Measurements from ENCODE around the gene PALS2.

Gene PALS2

GRCh38 chr7:24560772-24561171 is 12.5 kb upstream of the PALS2 start:
- no peak for DNase-seq (ENCODE audit: low spot score)
- H3K27me3 ChIP-seq (ENCODE audit: insufficient read depth, poor library complexity, severe bottlenecking) = no peaks in the 10 kb centered on the region
- TF ChIP-seq CTCF (IDR thresholded peaks at IDR 0.05; ENCODE audit: poor library complexity, severe bottlenecking) = no peak

GRCh38 chr7:24566274-24566673 is 7.0 kb upstream of the PALS2 start:
- Histone ChIP-seq H3K27me3 (ENCODE audit: insufficient read depth, poor library complexity, severe bottlenecking) (no peaks in the 10 kb centered on the region), H3K36me3 (ENCODE audit: low read depth) (no peaks in the 10 kb centered on the region)
- ATAC-seq (ENCODE audit: low read depth) = no peak

More at GRCh38 chr7:24560772-24561171, 12.5 kb upstream of the PALS2 start:
- H3K36me3 ChIP-seq (ENCODE audit: low read depth) = no peaks in the 10 kb centered on the region
- ATAC-seq (ENCODE audit: low read depth) = no peak
- no peaks in the 10 kb centered on the region for H3K4me1 ChIP-seq (ENCODE audit: insufficient read depth, poor library complexity, severe bottlenecking)
- H3K27ac ChIP-seq (ENCODE audit: poor library complexity, severe bottlenecking) = no peak overlapping the region
- no peak overlapping the region for H3K4me3 ChIP-seq (ENCODE audit: severe bottlenecking)
- no peaks in the 10 kb centered on the region for H3K9me3 ChIP-seq (ENCODE audit: severe bottlenecking)

GRCh38 chr7:24570983-24571382 is 2.3 kb upstream of the PALS2 start:
- Histone ChIP-seq H3K4me3 (ENCODE audit: severe bottlenecking) (no peak overlapping the region), H3K36me3 (ENCODE audit: low read depth) (no peaks in the 10 kb centered on the region), H3K4me1 (ENCODE audit: insufficient read depth, poor library complexity, severe bottlenecking) (peaks cover 11% of the 10 kb centered on the region), H3K27me3 (ENCODE audit: insufficient read depth, poor library complexity, severe bottlenecking) (no peaks in the 10 kb centered on the region), H3K27ac (ENCODE audit: poor library complexity, severe bottlenecking) (no peak overlapping the region), H3K9me3 (ENCODE audit: severe bottlenecking) (no peaks in the 10 kb centered on the region)
- DNase-seq (ENCODE audit: low spot score) (no peak), ATAC-seq (ENCODE audit: low read depth) (no peak)
- TF ChIP-seq CTCF (IDR thresholded peaks at IDR 0.05; ENCODE audit: poor library complexity, severe bottlenecking) = no peak

More at GRCh38 chr7:24566274-24566673, 7.0 kb upstream of the PALS2 start:
- Histone ChIP-seq H3K4me1 (ENCODE audit: insufficient read depth, poor library complexity, severe bottlenecking) (no peaks in the 10 kb centered on the region), H3K27ac (ENCODE audit: poor library complexity, severe bottlenecking) (no peak overlapping the region), H3K4me3 (ENCODE audit: severe bottlenecking) (no peak overlapping the region), H3K9me3 (ENCODE audit: severe bottlenecking) (no peaks in the 10 kb centered on the region)
- no peak for DNase-seq (ENCODE audit: low spot score)
- no peak for TF ChIP-seq CTCF (IDR thresholded peaks at IDR 0.05; ENCODE audit: poor library complexity, severe bottlenecking)

GRCh38 chr7:24572016-24572392 is 1.2 kb upstream of the PALS2 start:
- ATAC-seq (ENCODE audit: low read depth) (no peak), DNase-seq (ENCODE audit: low spot score) (no peak)
- Histone ChIP-seq H3K9me3 (ENCODE audit: severe bottlenecking) (no peaks in the 10 kb centered on the region), H3K27ac (ENCODE audit: poor library complexity, severe bottlenecking) (peak overlapping the region; percentile 84), H3K4me1 (ENCODE audit: insufficient read depth, poor library complexity, severe bottlenecking) (peaks cover 15% of the 10 kb centered on the region), H3K36me3 (ENCODE audit: low read depth) (no peaks in the 10 kb centered on the region), H3K27me3 (ENCODE audit: insufficient read depth, poor library complexity, severe bottlenecking) (no peaks in the 10 kb centered on the region), H3K4me3 (ENCODE audit: severe bottlenecking) (no peak overlapping the region)
- TF ChIP-seq CTCF (IDR thresholded peaks at IDR 0.05; ENCODE audit: poor library complexity, severe bottlenecking) = no peak

GRCh38 chr7:24572393-24572996 is 757 bp upstream of the PALS2 start:
- no peaks in the 10 kb centered on the region for H3K27me3 ChIP-seq (ENCODE audit: insufficient read depth, poor library complexity, severe bottlenecking)
- no peaks in the 10 kb centered on the region for H3K9me3 ChIP-seq (ENCODE audit: severe bottlenecking)
- peaks cover 15% of the 10 kb centered on the region for H3K4me1 ChIP-seq (ENCODE audit: insufficient read depth, poor library complexity, severe bottlenecking)
- no peak for TF ChIP-seq CTCF (IDR thresholded peaks at IDR 0.05; ENCODE audit: poor library complexity, severe bottlenecking)
- ATAC-seq (ENCODE audit: low read depth) (peak; percentile 78), DNase-seq (ENCODE audit: low spot score) (peak; percentile 79)
- peak overlapping the region; percentile 84 for H3K27ac ChIP-seq (ENCODE audit: poor library complexity, severe bottlenecking)
- no peaks in the 10 kb centered on the region for H3K36me3 ChIP-seq (ENCODE audit: low read depth)
- peak overlapping the region; percentile 75 for H3K4me3 ChIP-seq (ENCODE audit: severe bottlenecking)

Data from RWPE2 (cell line).